ENCODE measurements around the gene LPP. TPM values are rescaled to one million over a fixed set of nuclear protein-coding genes. Genes with fewer than 3 reads are reported as not detected.

Gene LPP
- total RNA-seq, 1 experiment from 2014 or later = 54.0 TPM

- TF ChIP-seq FOSL1 (IDR thresholded peaks at IDR 0.05; ENCODE audit: low read depth) (no peak), SIN3A (IDR thresholded peaks at IDR 0.05; ENCODE audit: low read depth) (no peak), CBX3 (IDR thresholded peaks at IDR 0.05; ENCODE audit: low read depth) (no peak), ZFX (IDR thresholded peaks at IDR 0.05) (no peak), SRF (IDR thresholded peaks at IDR 0.05; ENCODE audit: low read depth) (no peak), ATF3 (IDR thresholded peaks at IDR 0.05) (no peak), TCF7L2 (IDR thresholded peaks at IDR 0.05; ENCODE audit: borderline replicate concordance, extremely low read depth, insufficient read depth, insufficient read length) (no peak)
These were observed 342.4 kb downstream of the LPP start (continued) for GRCh38 chr3:188496390-188496789.

DNA sequence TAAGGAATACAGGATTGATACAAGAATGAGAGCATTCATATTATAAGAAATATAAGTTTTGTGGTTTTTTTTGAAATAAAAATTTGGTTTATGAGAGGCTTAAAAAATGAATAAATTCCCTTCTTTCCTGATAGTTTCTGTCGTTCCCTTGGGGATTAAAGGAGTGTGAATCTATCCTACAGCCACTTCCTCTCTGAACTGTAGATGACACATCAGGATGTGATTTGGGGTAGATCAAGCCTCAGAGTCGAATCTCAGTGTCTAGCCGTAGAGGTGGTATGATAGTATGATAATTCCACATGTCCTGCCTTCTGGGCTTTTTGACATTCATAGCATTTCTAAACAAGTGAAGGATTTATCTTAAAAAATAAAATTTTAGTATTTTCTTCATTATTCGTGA is 343.1 kb downstream of the LPP start:
- Histone ChIP-seq H3K9me3 (ENCODE audit: control insufficient read depth in 1 of 2, insufficient read depth in 1 of 2, low read depth in 1 of 2, low read length in 2 of 2) (no peaks in the 10 kb centered on the region), H2AFZ (ENCODE audit: low read depth, low read length, poor library complexity, severe bottlenecking) (no peak overlapping the region), H3K36me3 (ENCODE audit: control insufficient read depth in 1 of 2, insufficient read depth in 2 of 2, low read length in 2 of 2) (no peaks in the 10 kb centered on the region; a peak in 1 of 4 replicates), H3K27ac (ENCODE audit: low read depth, low read length) (no peak overlapping the region), H3K9ac (ENCODE audit: low read length) (no peak overlapping the region), H3K4me2 (ENCODE audit: low read length) (no peak overlapping the region), H4K20me1 (ENCODE audit: insufficient read depth) (no peaks in the 10 kb centered on the region; the same call in 1 of the 2 replicates), H3K4me1 (ENCODE audit: control insufficient read depth in 1 of 2, insufficient read depth in 2 of 2, low read length in 2 of 2) (no peaks in the 10 kb centered on the region), H3K9me2 (ENCODE audit: insufficient read depth) (no peaks in the 10 kb centered on the region), H3K4me3 (replicated peaks in 1 of 2; ENCODE audit: low read depth in 1 of 2, low read length in 2 of 2) (no peak overlapping the region), H3K79me2 (ENCODE audit: insufficient read depth, low read length) (no peaks in the 10 kb centered on the region), H3K27me3 (ENCODE audit: insufficient read depth, low read length) (no peaks in the 10 kb centered on the region)
- CTCF ChIA-PET = no interaction called here
- BruUV-seq (replicated peaks) = no TSS peak
- DNase-seq (ENCODE audit: low read depth, low spot score) = no peak
- no peak for ATAC-seq
- POLR2A ChIA-PET = no interaction called here
- intact Hi-C loops (cut with micrococcal nuclease) = no loop called here
- RAD21 ChIA-PET (ENCODE audit: low non-redundant PET in 1 of 2, low total read pairs in 2 of 2, uncharacterized antibody in 2 of 2, unreplicated experiment in 2 of 2) = no interaction called here
- TF ChIP-seq ZNF274 (IDR thresholded peaks at IDR 0.05; ENCODE audit: low read depth, low read length) (no peak), JUND (IDR thresholded peaks at IDR 0.05) (no peak), FOSL1 (IDR thresholded peaks at IDR 0.05; ENCODE audit: low read depth) (no peak), MAX (IDR thresholded peaks at IDR 0.05) (no peak), SP1 (IDR thresholded peaks at IDR 0.05; ENCODE audit: low read depth) (no peak), ATF3 (IDR thresholded peaks at IDR 0.05) (no peak), CBX3 (IDR thresholded peaks at IDR 0.05; ENCODE audit: low read depth) (no peak), ZFX (IDR thresholded peaks at IDR 0.05) (no peak), ZBTB33 (IDR thresholded peaks at IDR 0.05; ENCODE audit: extremely low read depth, insufficient replicate concordance, low read length) (no peak), RAD21 (IDR thresholded peaks at IDR 0.05; ENCODE audit: low read depth) (no peak), EGR1 (IDR thresholded peaks at IDR 0.05; ENCODE audit: low read depth) (no peak), CEBPB (IDR thresholded peaks at IDR 0.05; ENCODE audit: low read depth) (no peak), SIN3A (IDR thresholded peaks at IDR 0.05; ENCODE audit: low read depth) (no peak), CTCF (IDR thresholded peaks at IDR 0.05 in 2 of 3, conservative IDR thresholded peaks at IDR 0.05 in 1 of 3; ENCODE audit: borderline replicate concordance in 1 of 3, insufficient read depth in 1 of 3, low read depth in 2 of 3, low read length in 2 of 3) (no peak), EZH2phosphoT487 (IDR thresholded peaks at IDR 0.05; ENCODE audit: borderline replicate concordance) (no peak)
- TF ChIP-seq, protein P1, sequence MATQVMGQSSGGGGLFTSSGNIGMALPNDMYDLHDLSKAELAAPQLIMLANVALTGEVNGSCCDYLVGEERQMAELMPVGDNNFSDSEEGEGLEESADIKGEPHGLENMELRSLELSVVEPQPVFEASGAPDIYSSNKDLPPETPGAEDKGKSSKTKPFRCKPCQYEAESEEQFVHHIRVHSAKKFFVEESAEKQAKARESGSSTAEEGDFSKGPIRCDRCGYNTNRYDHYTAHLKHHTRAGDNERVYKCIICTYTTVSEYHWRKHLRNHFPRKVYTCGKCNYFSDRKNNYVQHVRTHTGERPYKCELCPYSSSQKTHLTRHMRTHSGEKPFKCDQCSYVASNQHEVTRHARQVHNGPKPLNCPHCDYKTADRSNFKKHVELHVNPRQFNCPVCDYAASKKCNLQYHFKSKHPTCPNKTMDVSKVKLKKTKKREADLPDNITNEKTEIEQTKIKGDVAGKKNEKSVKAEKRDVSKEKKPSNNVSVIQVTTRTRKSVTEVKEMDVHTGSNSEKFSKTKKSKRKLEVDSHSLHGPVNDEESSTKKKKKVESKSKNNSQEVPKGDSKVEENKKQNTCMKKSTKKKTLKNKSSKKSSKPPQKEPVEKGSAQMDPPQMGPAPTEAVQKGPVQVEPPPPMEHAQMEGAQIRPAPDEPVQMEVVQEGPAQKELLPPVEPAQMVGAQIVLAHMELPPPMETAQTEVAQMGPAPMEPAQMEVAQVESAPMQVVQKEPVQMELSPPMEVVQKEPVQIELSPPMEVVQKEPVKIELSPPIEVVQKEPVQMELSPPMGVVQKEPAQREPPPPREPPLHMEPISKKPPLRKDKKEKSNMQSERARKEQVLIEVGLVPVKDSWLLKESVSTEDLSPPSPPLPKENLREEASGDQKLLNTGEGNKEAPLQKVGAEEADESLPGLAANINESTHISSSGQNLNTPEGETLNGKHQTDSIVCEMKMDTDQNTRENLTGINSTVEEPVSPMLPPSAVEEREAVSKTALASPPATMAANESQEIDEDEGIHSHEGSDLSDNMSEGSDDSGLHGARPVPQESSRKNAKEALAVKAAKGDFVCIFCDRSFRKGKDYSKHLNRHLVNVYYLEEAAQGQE (IDR thresholded peaks at IDR 0.05; ENCODE audit: low read depth) = no peak
